GM23248 (cell line): Measurements from ENCODE around the gene FTH1.

Experiments
- EZH2 ChIP-seq: fragments of 200-600 bp; sonication (generic); IDR thresholded peaks from 2 replicates; pipeline ENCODE4 v1.6.1; 2018; ENCODE audit warnings: antibody characterized with exemption, mild to moderate bottlenecking; ENCODE audit not compliant: insufficient read depth, poor library complexity, severe bottlenecking
- EZH2phosphoT487 ChIP-seq: fragments of 200-600 bp; sonication (generic); IDR thresholded peaks from 2 replicates; pipeline ENCODE4 v1.6.1; 2018; ENCODE audit warnings: antibody characterized with exemption, moderate library complexity, mild to moderate bottlenecking, low read depth; ENCODE audit not compliant: insufficient read depth

DNA sequence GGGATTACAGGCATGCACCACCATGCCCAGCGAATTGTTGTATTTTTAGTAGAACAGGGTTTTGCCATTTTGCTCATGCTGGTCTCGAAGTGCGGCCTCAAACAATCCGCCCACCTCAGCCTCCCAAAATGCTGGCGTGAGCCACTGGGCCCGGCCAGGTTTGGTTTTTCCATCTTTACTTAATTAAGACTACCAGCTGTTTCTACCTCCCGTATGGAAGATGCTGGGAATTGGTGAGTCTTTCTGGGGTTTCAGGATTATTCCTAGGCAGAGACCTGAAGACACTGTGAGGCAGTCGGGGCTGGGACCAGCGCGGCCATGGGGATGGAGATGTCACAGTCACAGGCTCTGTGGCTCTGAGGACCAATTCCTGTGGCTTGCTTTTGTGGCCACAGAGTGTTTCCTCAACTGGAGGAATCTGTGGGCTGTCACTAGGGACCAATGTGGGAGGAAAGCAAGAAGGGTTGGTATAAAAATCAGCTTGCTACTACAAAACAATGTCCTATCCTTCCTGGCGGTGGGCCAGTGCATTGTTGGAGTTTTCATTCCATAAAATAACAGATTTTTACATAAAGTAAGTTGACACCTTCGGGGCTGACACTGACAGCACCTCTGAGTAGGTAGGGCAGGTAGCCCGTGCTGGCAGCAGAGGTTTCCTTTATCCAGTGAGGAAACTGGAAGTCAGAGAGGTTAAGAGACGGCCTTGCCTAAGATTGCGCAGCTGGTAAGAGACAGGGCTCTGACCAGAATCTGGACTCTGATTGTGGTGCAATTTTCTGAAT is 8.4 kb upstream of the FTH1 start:
- no peak for TF ChIP-seq EZH2phosphoT487
- no peak for TF ChIP-seq EZH2
